Keratinocyte (primary cell): ENCODE data around the gene FHIT. TPM values are rescaled to one million over a fixed set of nuclear protein-coding genes. Genes with fewer than 3 reads are reported as not detected.

Source experiments
- DNase-seq: peaks from one replicate; pipeline ENCODE4 v3.0.0-alpha.2; 2011; ENCODE audit warnings: low read depth, missing footprints, low spot score
- FAIRE-seq: peaks from 2 replicates; lab custom pipeline; 2011; peaks lifted over from hg19 to GRCh38; lab: Jason Lieb, UNC
- H2AFZ ChIP-seq: 2 replicates; pipeline ENCODE4 v1.6.0; 2012; ENCODE audit warnings: low read length, control low read depth, inconsistent platforms; ENCODE audit not compliant: control insufficient read depth
- H3K27ac ChIP-seq: 2 replicates; pipeline ENCODE4 v1.5.1; 2011; ENCODE audit warnings: low read length; ENCODE audit not compliant: control insufficient read depth, insufficient read depth
- H3K27me3 ChIP-seq: 3 replicates; pipeline ENCODE4 v1.6.0; 2011; ENCODE audit warnings: low read length; ENCODE audit not compliant: control insufficient read depth, insufficient read depth; ENCODE audit errors: extremely low read depth
- H3K36me3 ChIP-seq, 2 experiments: 2 replicates in 1 of 2; 3 replicates in 1 of 2; pipeline ENCODE4 v1.5.1; 2011; ENCODE audit warnings: low read length in 2 of 2, mild to moderate bottlenecking in 1 of 2; ENCODE audit not compliant: control insufficient read depth in 2 of 2, insufficient read depth in 2 of 2; ENCODE audit errors: extremely low read depth in 1 of 2
- H3K4me1 ChIP-seq: 3 replicates; pipeline ENCODE4 v1.5.1; 2011; ENCODE audit warnings: low read length; ENCODE audit not compliant: control insufficient read depth, insufficient read depth; ENCODE audit errors: extremely low read depth
- H3K4me2 ChIP-seq: 3 replicates; pipeline ENCODE4 v1.6.0; 2011; ENCODE audit warnings: low read depth, low read length; ENCODE audit not compliant: control insufficient read depth, insufficient read depth; ENCODE audit errors: extremely low read depth
- H3K4me3 ChIP-seq, 3 experiments: fragments of 200-600 bp in 1 of 3; sonication (generic) in 1 of 3; 2 replicates in 2 of 3; 3 replicates in 1 of 3; pipeline ENCODE4 v1.5.1; 2011 to 2016; ENCODE audit warnings: low read length in 3 of 3, mild to moderate bottlenecking in 3 of 3, control low read depth in 2 of 3, inconsistent platforms in 1 of 3, low read depth in 1 of 3, mixed read lengths in 1 of 3, mixed run types in 1 of 3, moderate library complexity in 1 of 3; ENCODE audit not compliant: control insufficient read depth in 2 of 3, insufficient read depth in 2 of 3; ENCODE audit errors: extremely low read depth in 1 of 3
- H3K79me2 ChIP-seq: 2 replicates; pipeline ENCODE4 v1.6.0; 2012; ENCODE audit warnings: low read length; ENCODE audit not compliant: control insufficient read depth, insufficient read depth
- H3K9ac ChIP-seq: 3 replicates; pipeline ENCODE4 v1.6.0; 2011; ENCODE audit warnings: low read length; ENCODE audit not compliant: control insufficient read depth, insufficient read depth; ENCODE audit errors: extremely low read depth
- H3K9me1 ChIP-seq: 3 replicates; pipeline ENCODE4 v1.6.0; 2011; ENCODE audit warnings: low read length; ENCODE audit not compliant: control insufficient read depth, insufficient read depth; ENCODE audit errors: extremely low read depth
- H3K9me3 ChIP-seq: 2 replicates; pipeline ENCODE4 v1.5.1; 2012; ENCODE audit warnings: low read depth, low read length; ENCODE audit not compliant: control insufficient read depth
- H4K20me1 ChIP-seq: 3 replicates; pipeline ENCODE4 v1.6.0; 2011; ENCODE audit warnings: low read length; ENCODE audit not compliant: control insufficient read depth, insufficient read depth; ENCODE audit errors: extremely low read depth
- CTCF ChIP-seq, 3 experiments: IDR thresholded peaks in 1 of 3; conservative IDR thresholded peaks in 1 of 3; optimal IDR thresholded peaks in 1 of 3; 2 replicates in 2 of 3; 3 replicates in 1 of 3; pipeline versions ENCODE3 to v1.5.1; 2011; ENCODE audit warnings: low read length in 3 of 3, mild to moderate bottlenecking in 3 of 3, moderate library complexity in 2 of 3, control low read depth in 1 of 3, inconsistent platforms in 1 of 3; ENCODE audit not compliant: insufficient read depth in 2 of 3; ENCODE audit errors: extremely low read depth in 1 of 3
- EZH2 ChIP-seq: IDR thresholded peaks from one replicate; pipeline ENCODE4 v1.6.1; 2012; ENCODE audit warnings: inconsistent platforms, mild to moderate bottlenecking, low read length, moderate library complexity
- dilution Hi-C: fragments of 300-500 bp; cut with MboI; formaldehyde crosslinking; loops from one replicate; pipeline ENCODE4 v1.7.0; 2020; ENCODE audit warnings: low sequenced_read_pairs; ENCODE audit not compliant: extremely low pct_ligation_motif_present
- polyA plus RNA-seq, 5 experiments: library from polyadenylated mRNA; depleted of rRNA in 3 of 5; stranded (reverse) in 3 of 5; stranded (forward) in 1 of 5; unstranded in 1 of 5; fragments of >200 nt; gene quantifications; 1 replicate in 1 of 5; 2 replicates in 3 of 5; 3 replicates in 1 of 5; pipeline versions ENCODE4 v1.2.1 to v1.2.3, GENCODE V29; 2011 to 2012; ENCODE audit warnings: missing spikeins in 2 of 5, low read depth in 1 of 5, low replicate concordance in 1 of 5

The FHIT gene
- polyA plus RNA-seq, 1 donor (not counting 4 experiments of a cell fraction or from before 2014, with no cell fraction given): 2.2 TPM

- H3K9ac ChIP-seq: no peak overlapping the region
- no peaks in the 10 kb centered on the region for H3K4me1 ChIP-seq
- H3K4me2 ChIP-seq: no peak overlapping the region
- no peaks in the 10 kb centered on the region for H3K36me3 ChIP-seq
- H3K9me1 ChIP-seq: no peaks in the 10 kb centered on the region
- no peak overlapping the region for H2AFZ ChIP-seq
- H3K4me3 ChIP-seq: no peak overlapping the region
- no peak overlapping the region for H3K27ac ChIP-seq
- no peaks in the 10 kb centered on the region for H3K27me3 ChIP-seq
- TF ChIP-seq EZH2: no peak
- TF ChIP-seq CTCF (optimal IDR thresholded peaks at IDR 0.05 in 1 of 3, IDR thresholded peaks at IDR 0.05 in 1 of 3, conservative IDR thresholded peaks at IDR 0.05 in 1 of 3; ENCODE audit: extremely low read depth in 1 of 3, insufficient read depth in 2 of 3, low read length in 3 of 3): no peak
- dilution Hi-C loops: no loop called here
- H3K9me3 ChIP-seq: no peaks in the 10 kb centered on the region
- no peak for DNase-seq
- no peaks in the 10 kb centered on the region for H4K20me1 ChIP-seq
- no peak for FAIRE-seq
- no peaks in the 10 kb centered on the region for H3K79me2 ChIP-seq
These were observed 384.1 kb downstream of the FHIT start for GRCh38 chr3:60867200-60867599.

GRCh38 chr3:60856257-60857046 lies 394.8 kb downstream of the FHIT start:
- DNase-seq (no peak), FAIRE-seq (no peak)
- Histone ChIP-seq H3K4me3 (no peak overlapping the region), H2AFZ (no peak overlapping the region), H3K9me1 (no peaks in the 10 kb centered on the region), H4K20me1 (no peaks in the 10 kb centered on the region), H3K27me3 (no peaks in the 10 kb centered on the region), H3K36me3 (no peaks in the 10 kb centered on the region), H3K27ac (no peak overlapping the region), H3K9ac (no peak overlapping the region), H3K4me2 (no peak overlapping the region), H3K9me3 (no peaks in the 10 kb centered on the region), H3K4me1 (no peaks in the 10 kb centered on the region), H3K79me2 (no peaks in the 10 kb centered on the region)
- no peak for TF ChIP-seq CTCF (optimal IDR thresholded peaks at IDR 0.05 in 1 of 3, IDR thresholded peaks at IDR 0.05 in 1 of 3, conservative IDR thresholded peaks at IDR 0.05 in 1 of 3; ENCODE audit: extremely low read depth in 1 of 3, insufficient read depth in 2 of 3, low read length in 3 of 3)
- no peak for TF ChIP-seq EZH2
- dilution Hi-C loops: no loop called here
